Fibroblast of skin of right biceps (primary cell): ENCODE measurements around the gene TAF6L.
"Not testable (repeated sequence)": the region's sequence is repeated elsewhere in the genome, so short reads cannot be mapped to it uniquely, and the experiment has no call there.

Experiments
- DNase-seq: peaks from one replicate; pipeline ENCODE4 v3.0.0-alpha.2; 2013

Gene TAF6L

GRCh38 chr11:62757846-62758788 is 13.1 kb upstream of the TAF6L start:
- DNase-seq = no peak

GRCh38 chr11:62760867-62761227 is 10.3 kb upstream of the TAF6L start:
- not testable (repeated sequence) for DNase-seq

- peak; percentile 14 for DNase-seq
Observed at GRCh38 chr11:62770778-62771143, 435 bp upstream of the TAF6L start.

- DNase-seq = no peak
Observed at GRCh38 chr11:62774407-62774806, 3.2 kb downstream of the TAF6L start.

GRCh38 chr11:62775646-62776045 is 4.5 kb downstream of the TAF6L start:
- no peak for DNase-seq

GRCh38 chr11:62777389-62777788 is 6.2 kb downstream of the TAF6L start:
- no peak for DNase-seq

- no peak for DNase-seq
Observed at GRCh38 chr11:62778441-62778840, 7.2 kb downstream of the TAF6L start.

GRCh38 chr11:62782753-62783152 is 11.6 kb downstream of the TAF6L start:
- DNase-seq = no peak

- peak; percentile 82 for DNase-seq
Observed at GRCh38 chr11:62786318-62787004, 15.3 kb downstream of the TAF6L start.

- DNase-seq = peak; percentile 98
Observed at GRCh38 chr11:62787005-62787759, 16.0 kb downstream of the TAF6L start, which contains the start of gene TMEM179B. Gene TMEM179B (plus strand): TSS chr11:62787402. CDS start chr11:62787432, 30 bp downstream.

GRCh38 chr11:62788991-62789390 is 17.8 kb downstream of the TAF6L start:
- DNase-seq = no peak

GRCh38 chr11:62789576-62789975 is 18.4 kb downstream of the TAF6L start:
- DNase-seq = no peak

GRCh38 chr11:62791501-62792201 is 20.5 kb downstream of the TAF6L start, which contains the start of gene TMEM223:
Gene TMEM223 (minus strand): TSS chr11:62792006. CDS start chr11:62791994, 12 bp downstream.
- DNase-seq = peak; percentile 79

- peak; percentile 10 for DNase-seq
Observed at GRCh38 chr11:62792202-62792575, 21.0 kb downstream of the TAF6L start.

GRCh38 chr11:62794201-62794775 is 23.1 kb downstream of the TAF6L start:
- DNase-seq = no peak

GRCh38 chr11:62796281-62796680 is 25.1 kb downstream of the TAF6L start:
- DNase-seq = no peak

- no peak for DNase-seq
Observed at GRCh38 chr11:62799486-62799885, 28.3 kb downstream of the TAF6L start.

- DNase-seq = no peak
Observed at GRCh38 chr11:62801071-62801470, 29.9 kb downstream of the TAF6L start.

GRCh38 chr11:62804310-62805075 is 33.3 kb downstream of the TAF6L start:
- peak; percentile 28 for DNase-seq

- peak; percentile 92 for DNase-seq
Observed at GRCh38 chr11:62805076-62805892, 34.1 kb downstream of the TAF6L start, which contains the start of gene NXF1. Gene NXF1 (minus strand): TSS chr11:62805440. CDS start chr11:62805356, 84 bp downstream.
